Stimulated activated naive CD4-positive, alpha-beta T cell (primary cell): ENCODE data around the gene NCR3LG1.

Experiments
- DNase-seq, 6 experiments: peaks; one replicate each; lab custom pipeline; 2025; lab: John Stamatoyannopoulos, UW

Gene NCR3LG1

DNA sequence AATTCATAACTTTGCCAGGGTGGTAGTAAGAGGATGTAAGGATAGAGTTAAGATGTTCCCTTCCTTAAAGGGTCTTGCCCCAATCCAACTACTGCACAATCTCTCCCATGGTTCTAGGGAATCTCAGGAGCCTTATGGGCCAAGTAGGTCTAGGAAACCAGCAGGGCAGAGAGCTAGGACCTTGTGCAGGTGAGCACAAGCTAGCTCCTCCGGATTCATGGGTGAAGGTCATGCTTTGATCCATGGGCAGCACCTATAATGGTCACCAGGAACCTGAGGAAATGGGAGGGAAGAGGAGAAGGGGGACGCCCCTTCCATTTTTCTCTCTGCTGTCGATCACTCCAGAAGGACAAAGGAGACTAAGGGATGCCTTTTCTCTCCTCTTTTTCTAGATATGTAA is 20.0 kb downstream of the NCR3LG1 start:
- DNase-seq, result no peak

DNA sequence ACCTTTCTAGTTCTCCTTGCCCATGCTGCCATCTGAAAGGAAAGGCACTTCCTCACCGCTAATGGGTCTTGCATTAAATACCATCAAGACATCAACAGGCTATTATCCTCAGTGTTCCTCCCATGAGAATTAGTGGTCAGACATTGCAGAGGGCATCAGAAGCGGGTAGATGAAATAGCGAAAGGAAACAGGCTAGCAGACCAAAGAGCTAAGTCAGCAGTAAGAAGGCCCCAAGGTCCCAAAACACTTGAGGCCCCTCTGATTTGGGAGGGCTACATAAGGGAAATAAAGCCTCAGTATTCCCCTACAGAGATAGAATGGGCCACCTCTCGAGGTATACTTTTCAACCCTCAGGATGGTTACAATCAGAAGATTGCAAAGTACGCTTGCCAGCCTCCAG is 23.9 kb downstream of the NCR3LG1 start:
- DNase-seq, result no peak

DNA sequence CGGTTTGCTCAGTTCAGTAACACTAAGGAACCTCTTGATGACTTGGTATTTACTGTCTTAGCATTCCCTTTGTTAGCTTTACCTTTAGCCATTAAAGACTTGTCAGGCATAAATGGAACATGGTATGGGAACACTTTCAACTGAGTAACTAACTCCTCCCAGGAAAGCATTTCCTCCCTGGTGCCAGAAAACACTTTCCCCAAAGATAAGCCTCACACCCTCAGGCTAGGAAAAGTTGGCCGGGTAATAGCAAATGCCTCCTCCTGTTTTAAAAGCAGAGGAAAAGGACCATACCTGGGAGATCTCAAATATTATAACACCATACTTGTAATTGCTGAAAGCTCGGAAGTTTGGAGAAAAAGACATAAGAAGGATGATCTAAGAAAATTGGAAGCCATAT is 24.9 kb downstream of the NCR3LG1 start:
- DNase-seq, result no peak

DNA sequence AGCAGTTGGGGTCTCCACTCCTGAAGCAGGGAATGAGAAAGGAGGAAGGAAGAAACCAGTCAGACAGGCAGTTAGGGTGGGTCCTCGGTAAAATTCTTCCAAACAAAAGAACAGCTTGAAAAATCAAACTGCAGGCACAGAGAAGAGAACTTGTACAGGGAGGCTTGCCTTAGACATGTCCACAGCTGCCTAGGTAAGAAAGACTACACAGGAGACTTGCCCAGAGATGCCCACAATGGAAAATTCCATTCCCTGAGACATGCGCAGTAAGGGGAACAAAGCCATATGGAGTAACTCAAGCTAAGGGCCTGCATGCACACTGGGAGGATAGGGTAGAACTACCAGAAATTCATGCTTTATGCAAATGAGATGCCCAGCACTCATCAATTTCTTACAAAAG is 27.1 kb downstream of the NCR3LG1 start:
- no peak for DNase-seq

DNA sequence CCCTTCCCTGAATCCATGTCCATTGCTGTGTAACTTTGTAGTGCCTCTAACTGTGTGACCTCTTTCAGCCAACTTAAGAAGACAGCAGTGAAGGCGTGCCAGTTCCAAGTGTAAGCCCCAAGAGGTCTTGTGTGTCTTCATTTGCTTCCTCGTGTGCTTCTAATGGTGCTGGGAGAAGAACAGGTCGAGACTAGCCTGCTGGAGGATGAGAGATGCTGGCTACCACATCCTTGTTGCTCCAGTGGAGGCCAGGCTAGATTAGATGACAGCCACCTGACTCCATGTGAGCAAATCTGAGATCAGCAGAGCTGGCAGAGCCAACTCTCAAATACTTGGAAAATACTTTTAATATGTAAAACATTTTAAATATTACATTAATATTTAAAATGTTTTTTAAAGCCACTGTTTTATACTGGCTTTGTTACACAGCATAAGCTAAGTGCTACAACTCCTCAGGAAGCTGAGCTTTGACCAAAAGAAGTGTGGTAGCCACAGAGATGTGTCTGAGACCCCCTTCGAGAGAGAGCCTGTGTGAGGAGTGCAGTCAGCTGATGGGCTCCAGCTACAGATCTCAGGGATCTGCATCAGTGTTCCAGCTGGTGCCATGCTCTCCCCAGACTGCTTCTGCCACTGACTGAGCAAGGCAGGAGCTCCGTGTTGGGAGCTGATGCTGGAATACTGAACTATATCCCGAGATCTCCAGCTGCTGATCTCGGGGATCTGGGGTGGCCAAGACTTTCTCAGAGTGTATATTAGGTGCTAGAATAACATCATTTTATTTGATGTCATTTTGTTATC is 28.0 kb downstream of the NCR3LG1 start:
- DNase-seq, result no peak

DNA sequence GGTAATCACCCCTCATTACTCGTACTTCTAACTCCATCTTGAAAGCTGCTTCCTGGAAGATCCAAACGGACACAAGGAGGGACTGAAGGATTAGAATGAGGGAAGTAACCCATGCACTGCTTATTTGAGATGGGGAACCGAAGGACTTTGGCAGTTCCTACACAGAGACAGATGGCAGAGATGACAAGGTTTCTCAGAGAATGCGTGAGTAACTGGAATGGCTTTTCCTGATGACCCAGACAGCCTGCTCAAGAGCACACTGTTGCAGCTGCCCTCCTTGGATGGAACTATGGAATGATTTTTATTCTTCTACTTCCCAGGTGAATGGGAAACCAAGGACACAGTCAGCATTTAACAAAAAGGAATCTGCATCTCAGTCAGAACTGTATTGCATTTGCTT is 29.6 kb downstream of the NCR3LG1 start:
- no peak for DNase-seq

DNA sequence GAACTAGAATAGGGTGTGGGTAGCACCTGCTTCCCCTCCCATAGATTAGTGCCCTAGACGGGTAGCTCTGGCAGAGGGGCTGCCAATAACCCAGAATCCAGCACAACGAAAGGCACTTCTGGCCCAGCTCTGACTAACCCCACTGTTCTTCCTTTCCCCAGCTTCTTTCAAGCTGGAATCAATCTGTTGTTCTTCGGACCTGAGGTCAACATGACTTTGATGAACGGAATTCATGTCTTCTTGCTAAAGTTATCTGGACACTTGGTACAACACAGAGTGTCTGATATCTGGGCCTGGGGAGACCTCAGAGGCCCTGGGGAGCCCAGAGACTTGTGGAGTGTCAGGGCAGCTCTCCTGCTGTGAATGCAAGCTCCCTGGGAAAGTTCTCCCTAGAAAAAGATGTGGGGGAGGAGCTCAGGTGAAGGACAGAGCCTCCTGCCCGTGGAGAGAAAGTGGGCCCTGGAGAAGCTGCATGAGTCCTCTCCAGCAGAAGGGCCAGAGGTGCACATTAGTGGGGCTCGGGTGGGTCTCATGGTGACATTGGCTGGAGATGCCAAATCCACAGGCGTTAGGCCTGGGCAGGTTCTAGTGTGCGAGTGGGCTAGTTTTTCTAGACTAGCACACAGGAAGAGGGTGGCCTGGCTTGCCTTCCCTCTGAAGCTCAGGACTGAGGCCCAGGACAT is 30.6 kb downstream of the NCR3LG1 start:
- no peak for DNase-seq

DNA sequence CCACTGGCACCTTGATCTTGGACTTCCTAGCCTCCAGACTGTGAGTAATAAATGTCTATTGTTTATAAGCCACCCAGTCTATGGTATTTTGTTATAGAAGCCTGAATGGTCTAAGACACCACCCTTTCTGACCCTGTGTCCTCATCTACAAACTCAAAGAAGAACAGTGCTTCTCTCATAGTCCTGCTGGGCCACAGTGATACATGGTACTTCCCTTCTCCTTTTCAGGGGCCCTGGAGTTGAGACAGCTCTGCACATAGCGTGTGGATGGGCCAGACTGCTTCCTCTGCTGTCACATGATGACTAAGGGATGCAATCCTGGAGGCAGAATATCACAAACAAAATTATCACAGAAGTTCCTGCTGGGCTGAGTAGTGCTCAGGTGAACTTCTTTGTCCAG is 31.9 kb downstream of the NCR3LG1 start:
- DNase-seq, result no peak

DNA sequence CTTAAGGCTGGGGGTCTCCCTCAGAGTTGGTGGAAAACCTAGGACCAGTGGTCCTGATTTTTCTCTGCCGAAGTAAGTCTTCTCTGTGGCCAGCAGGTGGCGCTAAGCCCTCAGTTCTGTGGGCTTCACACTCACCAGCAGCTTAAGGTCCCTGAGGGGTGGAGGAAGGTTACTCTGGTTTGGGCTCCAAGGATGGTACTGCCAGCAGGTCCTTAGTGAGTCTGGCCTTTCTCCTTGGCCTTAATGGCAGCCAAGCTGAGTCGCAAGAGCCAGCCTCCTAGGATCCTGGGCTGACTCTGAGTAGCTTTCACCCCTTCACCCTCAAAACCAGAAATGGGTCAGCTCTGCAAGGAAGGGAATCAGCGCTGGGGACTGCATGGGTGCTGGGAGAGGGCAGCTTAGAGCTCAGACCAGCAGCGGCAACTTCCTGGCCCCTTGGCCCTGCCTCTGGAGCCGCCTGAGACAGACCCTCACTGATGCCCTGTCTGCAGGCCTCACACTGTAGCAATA is 32.5 kb downstream of the NCR3LG1 start:
- peak; percentile 33 to 78 (median 67) for DNase-seq

DNA sequence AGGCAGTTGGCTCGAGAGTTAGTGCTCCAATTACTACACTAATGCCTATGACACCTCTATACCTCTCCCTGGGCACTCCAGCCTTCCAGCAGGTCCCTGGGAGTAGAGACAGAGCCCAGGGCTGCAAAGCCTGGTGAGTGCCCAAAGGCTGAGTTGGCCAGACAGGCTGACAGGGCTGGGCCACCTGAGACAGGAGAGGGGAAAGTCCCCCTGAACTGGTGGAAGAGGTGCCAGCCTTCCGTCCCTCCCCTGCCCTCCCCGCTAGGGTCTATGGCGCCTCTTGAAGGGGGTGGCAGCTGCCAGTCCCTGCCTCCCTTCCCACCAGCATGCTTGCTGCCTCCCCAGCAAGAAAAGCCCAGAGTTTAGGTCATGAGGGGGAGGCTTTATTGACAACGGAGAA is 33.9 kb downstream of the NCR3LG1 start:
- DNase-seq, result no peak

DNA sequence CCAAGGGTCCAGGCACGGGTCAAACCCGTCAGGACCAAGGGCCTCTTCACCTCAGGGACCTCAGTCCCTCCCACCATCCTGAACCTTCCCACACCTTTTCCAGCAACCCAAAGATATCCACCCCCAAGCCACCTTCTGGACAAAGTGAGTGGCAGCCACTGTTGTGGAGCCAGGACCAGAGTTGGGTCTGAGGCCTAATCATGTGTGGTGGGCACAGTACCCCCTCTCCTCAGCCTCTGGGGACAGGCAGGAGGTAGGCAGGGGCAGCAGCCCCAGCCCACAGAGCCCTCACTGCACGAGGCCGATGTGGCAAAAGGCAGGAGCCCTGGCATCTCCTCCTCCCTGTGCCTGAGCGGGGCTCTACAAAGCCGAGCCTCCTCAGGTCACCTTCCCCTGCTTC is 34.3 kb downstream of the NCR3LG1 start:
- DNase-seq, result no peak

DNA sequence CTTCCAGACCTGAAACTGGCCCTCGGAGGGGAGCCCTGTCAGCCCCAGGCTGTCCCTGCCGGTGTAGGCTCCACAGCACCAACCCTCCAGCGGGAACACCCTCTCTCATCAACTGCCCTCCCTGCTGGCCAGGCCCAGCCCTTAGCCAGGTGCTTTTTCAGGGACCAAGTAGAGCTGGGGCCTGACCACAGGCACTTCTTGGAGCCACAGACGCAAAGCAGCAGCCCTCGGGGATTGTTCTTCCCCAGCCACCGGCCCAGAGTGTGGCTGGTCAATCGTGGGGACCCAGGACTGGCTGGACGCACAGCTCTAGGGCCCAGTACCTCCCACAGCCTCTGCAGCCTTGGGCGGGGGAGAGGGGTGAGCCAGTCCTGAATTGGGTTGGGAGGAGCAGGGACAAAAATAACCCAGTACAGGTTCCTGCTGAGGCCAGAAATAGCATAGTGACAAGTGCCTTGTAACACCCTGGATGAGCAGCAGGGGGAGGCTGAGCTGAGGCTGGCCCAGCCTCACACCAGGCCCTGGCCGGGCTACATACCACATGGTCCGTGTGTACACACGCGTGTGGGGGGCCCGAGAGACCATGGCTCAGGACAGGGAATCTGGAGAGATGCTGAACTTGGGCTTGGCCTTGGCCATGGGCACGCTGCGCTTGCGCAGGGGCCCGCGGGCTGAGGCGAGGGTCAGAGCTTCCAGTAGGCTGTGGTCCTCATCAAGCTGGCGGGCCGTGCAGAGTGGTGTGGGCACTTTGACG is 34.9 kb downstream of the NCR3LG1 start:
- peak in 2 of 6 experiments; percentile 4 to 6 for DNase-seq

DNA sequence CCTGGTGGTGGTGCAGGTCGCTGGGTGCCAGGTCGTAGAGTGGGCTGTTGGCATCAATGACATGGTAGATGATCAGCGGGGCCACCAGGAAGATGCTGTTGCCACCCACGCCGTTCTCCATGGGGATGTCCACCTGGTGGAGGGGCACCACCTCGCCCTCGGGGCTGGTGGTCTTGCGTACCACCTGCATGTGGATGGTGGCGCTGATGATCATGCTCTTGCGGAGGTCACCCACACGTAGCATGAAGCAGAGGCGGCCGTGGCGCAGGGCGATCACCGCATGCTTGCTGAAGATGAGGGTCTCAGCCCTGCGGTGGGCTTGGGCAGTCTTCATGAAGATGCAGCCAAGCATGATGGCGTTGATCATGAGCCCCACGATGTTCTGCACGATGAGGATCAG is 35.7 kb downstream of the NCR3LG1 start:
- DNase-seq, result no peak

DNA sequence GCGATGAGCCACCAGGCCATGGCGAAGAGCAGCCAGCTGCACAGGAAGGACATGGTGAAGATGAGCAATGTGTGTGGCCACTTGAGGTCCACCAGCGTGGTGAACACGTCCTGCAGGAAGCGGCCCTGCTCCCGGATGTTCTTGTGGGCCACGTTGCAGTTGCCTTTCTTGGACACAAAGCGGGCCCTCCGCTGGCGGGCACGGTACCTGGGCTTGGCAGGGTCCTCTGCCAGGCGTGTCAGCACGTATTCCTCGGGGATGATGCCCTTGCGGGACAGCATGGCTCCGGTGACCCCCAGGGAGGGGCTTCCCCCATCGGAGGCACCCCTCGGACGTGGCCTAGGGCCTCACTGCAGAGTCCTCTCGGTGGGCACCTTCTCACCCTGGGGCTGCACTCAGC is 36.2 kb downstream of the NCR3LG1 start:
- DNase-seq, result peak in 1 of 6 experiments; percentile 7

DNA sequence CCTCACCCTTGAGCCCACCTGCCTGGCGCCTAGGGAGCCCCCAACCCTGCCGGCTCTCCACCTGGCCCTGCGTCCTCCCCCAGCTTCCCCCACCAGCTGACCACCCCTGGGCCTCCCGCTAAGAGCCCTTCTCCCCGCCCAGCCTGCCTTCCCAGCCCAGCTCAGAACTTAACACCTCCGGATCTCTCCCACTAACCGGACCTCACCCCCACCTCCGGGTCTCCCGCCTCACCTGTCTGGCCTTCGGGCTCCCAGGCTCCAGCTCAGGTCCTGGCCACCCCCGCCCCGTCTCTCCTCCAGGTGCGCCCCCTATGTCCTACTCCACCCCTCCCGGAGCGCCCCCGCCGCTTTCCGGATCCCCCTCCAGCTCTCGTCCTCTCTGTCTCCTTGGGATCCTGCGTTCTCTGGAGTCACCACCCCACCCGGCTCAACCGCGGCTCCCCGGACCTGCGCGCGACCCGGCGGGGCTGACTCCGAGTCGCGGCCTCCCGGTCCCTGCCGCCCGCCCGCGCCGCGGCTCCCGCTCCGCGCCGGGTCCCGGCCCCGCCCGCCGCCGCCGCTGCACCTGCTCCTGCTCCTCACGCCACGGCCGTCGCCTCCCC is 37.1 kb downstream of the NCR3LG1 start, which contains the start of gene KCNJ11:
Gene KCNJ11 (minus strand): TSS at position 51 of the 602 bp plus-strand sequence. CDS start 568 bp downstream, outside the sequence.
- DNase-seq, result no peak

DNA sequence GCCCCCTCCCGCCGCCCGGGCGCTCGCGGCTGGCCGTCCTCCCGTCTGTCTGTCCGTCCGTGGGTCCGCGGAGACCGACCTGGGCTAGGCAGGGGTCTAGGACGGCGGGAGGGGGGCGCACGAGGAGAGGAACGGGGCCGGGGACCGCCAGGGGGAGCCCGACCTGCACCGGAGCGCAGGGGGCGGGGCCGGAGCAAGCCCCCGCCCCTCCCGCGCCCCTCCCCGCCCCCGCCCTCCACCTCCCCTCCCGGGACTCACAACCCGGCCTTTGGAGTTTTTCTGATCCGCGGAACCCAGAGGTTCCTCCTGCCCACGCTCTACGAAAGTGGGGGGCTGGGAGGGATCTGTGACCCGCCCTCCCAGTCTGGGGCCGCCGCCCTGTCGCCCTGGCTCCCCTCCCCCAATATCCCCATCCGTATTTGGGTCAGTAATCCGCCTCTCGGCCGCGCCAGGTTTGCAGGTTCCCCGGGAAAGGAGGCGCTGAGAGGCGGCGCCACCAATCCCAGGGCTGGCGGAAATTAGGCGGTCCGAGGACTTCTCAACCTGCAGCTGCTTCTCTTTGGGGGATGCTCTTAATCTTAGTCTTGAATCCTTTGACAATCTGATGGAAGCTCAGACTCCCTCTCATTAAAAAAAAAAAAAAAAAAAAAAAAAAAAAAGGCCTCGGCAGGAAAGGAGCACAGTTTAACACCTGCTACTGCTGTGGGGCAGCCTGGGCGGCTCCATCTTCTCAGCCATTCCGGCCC is 37.8 kb downstream of the NCR3LG1 start:
- peak; percentile 69 to 87 (median 76) for DNase-seq

DNA sequence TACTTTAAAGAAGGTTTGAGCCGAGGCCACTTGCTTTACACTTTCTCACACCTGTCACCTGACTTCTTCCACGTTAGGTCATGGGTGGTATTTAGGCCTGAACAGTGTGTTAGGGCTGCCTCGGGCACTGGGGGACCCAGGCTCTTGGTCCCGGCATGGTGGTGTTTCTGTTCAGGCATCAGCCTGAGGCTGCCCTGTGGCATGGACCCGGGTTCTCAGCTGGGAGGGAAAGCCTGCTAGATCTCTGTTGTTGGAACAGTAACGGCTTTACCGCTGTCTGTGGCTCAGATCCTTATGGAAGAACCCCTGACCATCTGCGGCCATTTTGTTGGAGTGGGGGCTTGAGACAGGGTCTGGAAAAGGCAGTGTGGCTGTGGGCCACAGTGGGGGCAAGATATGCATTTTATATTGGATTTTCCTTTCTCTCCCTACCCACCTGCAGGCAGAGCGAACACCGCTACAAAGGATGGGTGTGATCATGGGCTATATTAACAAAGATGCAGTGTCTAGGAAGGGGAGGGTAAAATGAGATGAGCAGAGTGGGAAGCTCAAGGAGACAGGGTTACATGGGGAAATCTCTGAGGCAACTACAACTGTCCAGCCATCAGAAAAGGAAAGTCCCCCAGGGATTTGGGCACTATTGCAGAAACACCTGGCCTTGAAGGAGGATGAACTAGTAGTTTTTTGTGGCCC is 38.5 kb downstream of the NCR3LG1 start:
- no peak for DNase-seq

DNA sequence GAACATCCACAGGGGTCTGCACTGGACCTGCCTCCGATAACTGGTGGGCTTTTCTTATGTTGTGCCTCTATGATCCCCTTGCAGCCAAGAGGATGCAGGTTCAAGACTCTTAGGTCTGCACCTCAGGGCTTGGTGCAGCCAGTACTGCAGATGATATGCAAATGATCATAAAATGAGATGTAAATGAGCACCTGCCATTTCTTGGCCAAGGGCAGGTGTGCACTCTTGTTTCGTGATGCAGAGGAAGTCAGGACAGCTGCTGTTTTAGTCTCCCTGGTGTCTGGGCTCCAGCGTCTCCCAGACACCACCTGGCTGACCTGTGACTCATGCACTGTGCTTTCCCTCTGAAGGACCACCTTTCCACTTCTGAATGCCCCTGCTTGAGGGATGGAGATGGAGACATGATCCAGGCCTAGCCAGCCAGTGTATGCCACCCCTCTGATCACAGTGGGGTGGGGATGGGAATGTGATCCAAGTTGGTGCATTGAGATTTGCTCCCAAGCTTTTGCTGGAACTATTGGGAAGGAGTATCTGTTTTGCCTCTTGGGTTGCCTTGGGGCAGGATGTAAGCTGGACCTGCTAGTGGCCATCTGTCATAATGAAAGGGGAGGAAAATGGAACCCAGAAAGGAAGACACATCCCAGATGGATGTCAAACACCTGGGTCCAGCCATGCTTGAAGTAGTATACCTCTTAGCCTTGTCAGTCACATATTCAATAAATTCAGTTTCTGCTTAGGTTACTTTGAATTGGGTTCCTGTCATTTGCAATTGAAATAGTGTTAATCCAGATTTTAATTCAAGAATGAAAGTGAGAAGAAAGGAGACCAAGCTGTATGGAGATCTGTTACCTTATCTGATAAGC is 40.1 kb downstream of the NCR3LG1 start:
- DNase-seq, result no peak

DNA sequence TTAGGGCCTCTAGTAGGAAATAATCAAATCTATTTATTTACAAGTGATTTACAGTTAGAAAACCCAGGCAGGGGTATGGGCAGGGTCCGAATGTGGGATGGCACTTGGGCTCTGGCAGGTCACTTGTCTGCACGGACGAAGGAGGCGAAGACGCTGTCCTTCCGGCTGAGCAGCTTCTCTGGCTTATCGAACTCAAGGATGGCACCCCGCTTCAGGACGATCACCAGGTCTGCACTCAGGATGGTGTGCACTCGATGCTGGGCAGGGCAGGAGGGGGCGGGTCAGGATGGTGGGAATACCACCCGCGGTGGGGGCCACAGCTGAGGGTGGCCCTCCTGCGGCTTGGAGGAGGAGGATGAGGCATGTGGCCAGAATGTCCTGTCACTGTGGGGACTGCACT is 41.3 kb downstream of the NCR3LG1 start:
- no peak for DNase-seq

DNA sequence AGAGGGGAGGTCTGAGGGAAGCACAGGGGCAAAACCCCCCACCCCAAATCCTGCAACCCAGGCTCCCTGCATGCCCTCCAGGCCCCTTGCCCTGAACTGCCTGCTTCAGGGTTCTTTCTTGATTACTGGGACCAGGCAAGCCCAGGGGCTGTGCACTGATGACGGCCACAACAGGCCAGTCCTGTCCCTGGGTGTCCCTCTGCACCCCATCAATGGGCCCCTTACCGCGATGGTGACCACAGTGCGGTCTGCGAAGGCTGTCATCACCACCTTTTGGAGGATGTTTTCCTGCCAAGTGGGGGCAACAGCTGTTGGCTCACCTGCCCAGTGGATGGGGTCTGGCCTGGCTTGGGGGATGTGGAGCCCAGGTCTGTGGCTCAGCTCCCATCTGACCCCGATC is 41.9 kb downstream of the NCR3LG1 start:
- DNase-seq, result no peak
